ENCODE measurements around the gene SYTL2.

- TF ChIP-seq CTCF (conservative IDR thresholded peaks at IDR 0.05; ENCODE audit: low read length) (no peak), EZH2phosphoT487 (IDR thresholded peaks at IDR 0.05; ENCODE audit: borderline replicate concordance) (no peak)
Observed at GRCh38 chr11:85771568-85771967, 39.4 kb downstream of the SYTL2 start.
